GM18858 (cell line): Measurements from ENCODE around the gene VPS35.

ENCODE experiments used
- ATAC-seq: cut with Tn5 transposase; IDR thresholded peaks from one replicate; pipeline ENCODE4 v1.9.1; 2021; ENCODE audit not compliant: unreplicated experiment

Gene VPS35

DNA sequence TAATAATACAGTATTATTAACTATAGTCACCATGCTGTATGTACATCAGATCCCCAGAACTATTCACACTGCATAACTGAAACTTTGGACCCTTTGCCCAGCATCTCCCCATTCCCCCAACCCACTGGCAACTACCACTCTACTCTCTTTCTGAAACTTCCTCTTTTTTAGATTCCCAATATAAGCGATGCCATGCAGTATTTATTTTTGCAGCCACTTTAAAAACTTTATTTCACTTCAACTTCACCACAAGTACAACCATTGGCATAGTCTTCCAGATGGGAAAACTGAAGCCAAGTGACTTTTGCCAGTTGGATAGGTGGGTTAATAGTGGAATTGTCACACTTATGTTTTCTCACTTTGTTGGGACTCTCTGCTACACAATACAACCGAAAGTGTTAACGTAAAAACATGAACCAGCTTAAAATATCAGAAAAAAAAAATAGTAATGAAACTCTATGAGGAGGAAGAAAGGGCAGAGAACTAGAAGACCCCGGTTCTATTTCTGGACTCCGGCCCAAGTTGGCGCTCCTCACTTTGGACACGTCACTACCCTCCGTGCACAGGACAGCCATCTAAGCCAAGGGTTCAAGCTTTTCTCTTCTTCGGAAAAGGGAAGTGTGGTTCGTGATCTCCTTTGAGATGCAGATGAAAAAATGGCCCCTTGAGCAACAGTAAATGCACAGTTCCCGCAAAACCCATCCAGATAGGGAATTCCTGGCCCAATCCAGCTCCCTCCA is 68.5 kb downstream of the VPS35 start:
- ATAC-seq, result no peak

DNA sequence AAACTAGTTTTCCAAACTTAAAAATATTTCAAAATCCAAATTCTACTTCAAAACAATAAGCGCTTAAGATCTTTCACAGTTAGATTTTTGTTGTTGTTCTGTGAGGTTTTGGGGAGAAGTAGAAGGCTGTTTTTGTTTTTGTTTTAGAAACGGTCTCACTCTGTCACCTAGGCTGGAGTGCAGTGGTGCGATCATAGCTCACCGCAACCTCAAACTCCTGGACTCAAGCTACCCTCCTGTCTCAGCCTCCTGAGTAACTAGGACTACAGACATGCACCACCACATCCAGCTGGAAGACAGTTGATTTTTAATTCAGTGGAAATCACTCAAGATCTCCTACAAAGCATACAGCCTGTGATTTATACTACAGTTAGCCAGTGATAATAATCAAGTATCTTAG is 70.5 kb downstream of the VPS35 start:
- no peak for ATAC-seq

DNA sequence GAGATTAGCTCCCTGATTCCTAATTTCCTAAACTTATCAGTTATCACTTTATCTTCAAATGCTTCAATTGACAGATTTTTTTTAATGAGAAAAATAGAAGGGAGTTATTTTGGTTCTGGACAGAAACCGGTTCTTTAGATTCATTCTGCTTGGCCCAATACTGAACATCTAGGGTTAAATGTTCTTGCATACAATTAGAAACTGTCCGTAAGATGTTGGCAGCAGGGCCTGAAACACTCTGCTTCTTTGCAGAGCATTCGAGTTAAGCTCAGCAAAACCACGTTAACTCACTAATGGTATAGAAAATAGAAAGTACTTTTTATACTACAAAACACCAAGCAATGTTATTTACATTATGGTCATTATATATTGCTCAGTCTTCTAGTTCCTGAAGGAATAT is 75.0 kb downstream of the VPS35 start:
- no peak for ATAC-seq

DNA sequence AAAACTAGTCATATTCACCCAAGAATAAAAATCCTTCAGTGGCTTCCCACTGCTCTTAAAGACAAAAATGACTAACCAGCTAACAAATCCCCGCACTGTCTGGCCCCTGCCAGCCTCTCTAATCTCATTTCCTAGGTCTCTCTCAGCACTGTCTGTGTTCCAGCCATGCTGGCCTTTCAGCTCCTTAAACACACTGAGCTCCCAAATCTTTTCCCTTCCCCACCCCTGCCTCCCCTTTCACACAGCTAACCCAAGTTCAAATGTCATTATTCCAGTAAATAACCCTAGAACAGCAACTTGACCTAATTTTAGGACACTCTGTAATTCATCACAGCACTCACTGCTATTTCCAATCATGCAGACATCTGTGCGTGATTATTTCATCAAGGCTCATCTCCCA is 75.6 kb downstream of the VPS35 start:
- ATAC-seq, result no peak

DNA sequence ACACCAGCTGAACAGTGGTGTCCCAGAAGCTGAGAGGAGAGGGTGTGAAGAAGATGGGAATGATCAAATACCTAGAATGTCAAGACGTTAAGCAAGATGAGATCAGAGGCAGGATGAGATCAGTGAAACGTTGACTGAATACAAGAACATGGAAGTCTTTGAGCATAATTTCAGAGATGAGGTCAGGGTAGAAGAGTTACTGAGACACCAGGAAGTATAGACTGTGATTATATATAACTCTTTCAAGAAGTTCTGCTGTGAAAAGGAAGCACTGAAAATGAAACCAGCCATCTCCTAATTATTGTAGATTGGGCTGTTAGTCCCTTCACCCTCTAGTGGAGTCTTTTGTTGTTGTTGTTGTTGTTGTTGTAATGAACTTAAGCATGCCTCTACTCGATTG is 76.9 kb downstream of the VPS35 start:
- ATAC-seq, result peak; percentile 70

DNA sequence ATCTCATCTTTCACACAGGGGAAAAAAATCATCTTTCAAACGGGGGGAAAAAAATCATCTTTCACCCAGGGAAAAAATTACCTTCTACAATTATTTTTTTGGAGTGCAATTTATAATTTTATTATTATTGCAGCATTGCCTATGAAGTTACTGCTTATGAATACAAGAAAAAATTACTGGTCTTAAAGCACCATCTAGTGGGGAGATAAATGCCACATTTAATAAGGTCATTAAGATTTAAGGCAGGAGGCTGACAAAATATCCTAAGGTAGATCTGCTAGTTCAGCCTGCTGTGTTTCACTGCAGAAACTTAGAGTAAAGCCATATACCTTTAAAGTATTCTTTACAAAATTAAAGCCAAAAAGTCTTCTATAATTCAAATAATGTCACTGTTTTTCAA is 81.4 kb downstream of the VPS35 start:
- ATAC-seq, result no peak

DNA sequence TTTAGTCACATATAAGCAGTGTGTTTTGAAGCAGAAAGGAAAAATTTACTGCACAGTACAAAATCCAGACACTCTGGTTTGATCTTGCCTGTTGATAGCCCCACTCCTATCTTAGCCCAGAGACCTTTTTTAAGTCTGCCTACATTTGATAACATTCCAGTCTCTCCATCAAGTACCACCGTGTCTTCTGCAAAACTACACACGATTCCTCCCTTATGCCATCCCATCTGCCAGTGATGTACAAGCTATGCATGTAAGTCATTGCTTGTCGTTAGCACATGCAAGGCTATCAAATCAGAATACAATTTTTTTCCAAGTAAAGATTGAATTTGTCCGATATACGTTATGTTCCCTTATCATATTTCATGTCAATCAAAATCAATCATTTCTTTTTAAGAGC is 82.7 kb downstream of the VPS35 start:
- ATAC-seq, result no peak
